ENCODE data around the gene BARX1. TPM values are rescaled to one million over a fixed set of nuclear protein-coding genes. Genes with fewer than 3 reads are reported as not detected.

Gene BARX1
- total and polyA plus RNA-seq, 7 experiments from 2014 or later = 0.19 to 0.56 TPM; not detected in 5

DNA sequence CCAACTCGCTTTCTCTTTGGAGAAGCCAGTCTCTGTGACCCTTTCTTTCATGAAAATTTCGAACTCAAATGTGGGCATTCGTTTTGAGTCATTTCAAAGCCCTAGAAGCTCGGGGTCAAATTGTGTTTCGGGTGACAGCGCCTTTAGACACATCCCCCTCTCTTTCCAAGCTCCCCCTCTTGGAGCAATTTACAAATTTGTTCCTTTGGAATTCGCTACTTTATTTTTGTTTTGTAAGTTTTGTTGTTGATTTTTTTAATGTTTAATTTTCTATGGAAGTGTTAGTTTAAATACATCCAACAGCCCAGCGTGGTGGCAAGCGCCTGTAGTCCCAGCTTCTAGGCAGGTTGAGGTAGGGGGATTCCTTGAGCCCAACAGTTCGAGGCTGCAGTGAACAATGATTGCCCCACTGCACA is 4.6 kb upstream of the BARX1 start:
- intact Hi-C loops (cut with micrococcal nuclease) = loop anchor here (5.0 to 10.0 kb wide), 4 partner anchors 797 to 1242 kb away; no protein-coding TSS in a partner anchor
- H3K9me3 Mint-ChIP-seq = peaks cover 0 to 1% (median 0%) of the 10 kb centered on the region in 11 donors
- peaks cover 31 to 56% (median 38%) of the 10 kb centered on the region in 7 donors for H3K4me1 Mint-ChIP-seq
- H3K27ac Mint-ChIP-seq = no peak overlapping the region
- peak overlapping the region; percentile 40 to 78 (median 68) for H3K4me3 Mint-ChIP-seq
- H3K9me3 ChIP-seq (ENCODE audit: control insufficient read depth in 2 of 3, low read length in 3 of 3) = no peaks in the 10 kb centered on the region
- peaks cover 0 to 41% of the 10 kb centered on the region in 2 donors for H3K27me3 ChIP-seq (ENCODE audit: control insufficient read depth in 2 of 2, insufficient read depth in 2 of 2, low read length in 2 of 2)
- H3K4me1 ChIP-seq (ENCODE audit: control insufficient read depth in 2 of 2, insufficient read depth in 2 of 2, low read length in 2 of 2) = peaks cover 9 to 28% of the 10 kb centered on the region in 2 donors
- H3K36me3 Mint-ChIP-seq = peaks cover 0 to 5% (median 0%) of the 10 kb centered on the region in 5 donors
- peaks cover 64 to 73% (median 69%) of the 10 kb centered on the region in 5 donors for H3K27me3 Mint-ChIP-seq
- H3K4me3 ChIP-seq (ENCODE audit: low read length) = no peak overlapping the region
- DNase-seq (no peak), ATAC-seq (no peak)
- no peaks in the 10 kb centered on the region for H3K36me3 ChIP-seq (ENCODE audit: control insufficient read depth in 2 of 3, insufficient read depth in 3 of 3, low read length in 3 of 3)
- ChIA-PET CTCF (no interaction called here), POLR2A (no interaction called here)
- H3K27ac ChIP-seq (ENCODE audit: low read depth, low read length) = no peak overlapping the region

- Histone ChIP-seq H3K9me3 (ENCODE audit: control insufficient read depth in 2 of 3, low read length in 3 of 3) (no peaks in the 10 kb centered on the region), H3K4me1 (ENCODE audit: control insufficient read depth in 2 of 2, insufficient read depth in 2 of 2, low read length in 2 of 2) (peaks cover 9 to 28% of the 10 kb centered on the region in 2 donors), H3K4me3 (ENCODE audit: low read length) (peak overlapping the region; percentile 24), H3K27ac (ENCODE audit: low read depth, low read length) (no peak overlapping the region), H3K27me3 (ENCODE audit: control insufficient read depth in 2 of 2, insufficient read depth in 2 of 2, low read length in 2 of 2) (peaks cover 0 to 48% of the 10 kb centered on the region in 2 donors), H3K36me3 (ENCODE audit: control insufficient read depth in 2 of 3, insufficient read depth in 3 of 3, low read length in 3 of 3) (no peaks in the 10 kb centered on the region)
- ChIA-PET POLR2A (no interaction called here), CTCF (no interaction called here)
- peak overlapping the region; percentile 59 to 78 (median 72) for H3K4me3 Mint-ChIP-seq
- H3K27ac Mint-ChIP-seq = peak overlapping the region in 1 of 9 donors; percentile 65
- H3K36me3 Mint-ChIP-seq = peaks cover 0 to 5% (median 0%) of the 10 kb centered on the region in 5 donors
- intact Hi-C loops (cut with micrococcal nuclease) = no loop called here
- peaks cover 61 to 70% (median 69%) of the 10 kb centered on the region in 5 donors for H3K27me3 Mint-ChIP-seq
- ATAC-seq (no peak), DNase-seq (no peak)
- peaks cover 31 to 57% (median 39%) of the 10 kb centered on the region in 7 donors for H3K4me1 Mint-ChIP-seq
- peaks cover 0 to 1% (median 0%) of the 10 kb centered on the region in 11 donors for H3K9me3 Mint-ChIP-seq
These were observed 3.9 kb upstream of the BARX1 start for GRCh38 chr9:93958819-93959682.

DNA sequence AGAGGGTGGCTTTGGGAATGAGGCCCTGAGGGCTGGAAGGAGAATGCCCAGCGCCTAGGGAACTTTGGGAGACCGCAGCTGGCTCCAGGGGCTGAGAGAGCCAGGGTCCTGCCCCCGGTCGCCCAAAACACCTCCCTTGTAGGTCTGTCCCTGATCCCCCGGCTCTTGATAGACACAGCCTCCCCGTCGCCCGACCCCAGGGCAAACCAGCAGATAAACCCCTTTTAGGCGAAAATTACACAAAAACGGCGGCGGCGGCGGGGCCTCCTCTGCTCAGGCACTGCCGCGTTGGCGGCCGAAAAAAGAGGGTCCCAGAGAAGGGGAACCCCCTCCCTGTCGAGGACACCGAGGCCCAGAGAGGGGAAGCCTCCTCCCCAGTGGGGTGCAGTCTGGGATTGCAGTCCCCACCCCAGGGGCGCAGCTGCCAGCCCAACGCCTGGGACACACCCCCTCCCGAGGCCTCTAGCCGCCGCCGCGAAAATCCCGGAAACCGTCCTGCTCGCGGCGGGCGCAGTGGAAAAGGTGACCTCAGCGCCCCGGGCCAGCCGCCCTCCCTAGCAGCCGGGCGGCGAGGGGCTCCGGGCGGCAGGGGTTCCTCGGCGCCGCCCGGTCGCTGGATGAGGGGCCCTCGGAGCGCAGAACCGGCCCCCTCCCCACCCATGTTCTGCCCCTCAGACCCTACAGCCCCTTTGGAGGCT is 3.1 kb upstream of the BARX1 start:
- no peak for ATAC-seq
- Histone ChIP-seq H3K4me1 (ENCODE audit: control insufficient read depth in 2 of 2, insufficient read depth in 2 of 2, low read length in 2 of 2) (peaks cover 9 to 36% of the 10 kb centered on the region in 2 donors), H3K27me3 (ENCODE audit: control insufficient read depth in 2 of 2, insufficient read depth in 2 of 2, low read length in 2 of 2) (peaks cover 0 to 55% of the 10 kb centered on the region in 2 donors), H3K36me3 (ENCODE audit: control insufficient read depth in 2 of 3, insufficient read depth in 3 of 3, low read length in 3 of 3) (no peaks in the 10 kb centered on the region), H3K27ac (ENCODE audit: low read depth, low read length) (no peak overlapping the region), H3K4me3 (ENCODE audit: low read length) (no peak overlapping the region), H3K9me3 (ENCODE audit: control insufficient read depth in 2 of 3, low read length in 3 of 3) (no peaks in the 10 kb centered on the region)
- CTCF ChIA-PET = no interaction called here
- Mint-ChIP-seq H3K4me3 (peak overlapping the region; percentile 39 to 78 (median 70)), H3K27ac (no peak overlapping the region), H3K27me3 (peaks cover 69 to 78% (median 77%) of the 10 kb centered on the region in 5 donors), H3K9me3 (peaks cover 0 to 2% (median 0%) of the 10 kb centered on the region in 11 donors), H3K36me3 (peaks cover 0 to 10% (median 4%) of the 10 kb centered on the region in 5 donors), H3K4me1 (peaks cover 39 to 65% (median 47%) of the 10 kb centered on the region in 7 donors)
- DNase-seq = peak in 1 of 9 donors; percentile 60
- intact Hi-C loops (cut with micrococcal nuclease) = no loop called here
- POLR2A ChIA-PET = no interaction called here

DNA sequence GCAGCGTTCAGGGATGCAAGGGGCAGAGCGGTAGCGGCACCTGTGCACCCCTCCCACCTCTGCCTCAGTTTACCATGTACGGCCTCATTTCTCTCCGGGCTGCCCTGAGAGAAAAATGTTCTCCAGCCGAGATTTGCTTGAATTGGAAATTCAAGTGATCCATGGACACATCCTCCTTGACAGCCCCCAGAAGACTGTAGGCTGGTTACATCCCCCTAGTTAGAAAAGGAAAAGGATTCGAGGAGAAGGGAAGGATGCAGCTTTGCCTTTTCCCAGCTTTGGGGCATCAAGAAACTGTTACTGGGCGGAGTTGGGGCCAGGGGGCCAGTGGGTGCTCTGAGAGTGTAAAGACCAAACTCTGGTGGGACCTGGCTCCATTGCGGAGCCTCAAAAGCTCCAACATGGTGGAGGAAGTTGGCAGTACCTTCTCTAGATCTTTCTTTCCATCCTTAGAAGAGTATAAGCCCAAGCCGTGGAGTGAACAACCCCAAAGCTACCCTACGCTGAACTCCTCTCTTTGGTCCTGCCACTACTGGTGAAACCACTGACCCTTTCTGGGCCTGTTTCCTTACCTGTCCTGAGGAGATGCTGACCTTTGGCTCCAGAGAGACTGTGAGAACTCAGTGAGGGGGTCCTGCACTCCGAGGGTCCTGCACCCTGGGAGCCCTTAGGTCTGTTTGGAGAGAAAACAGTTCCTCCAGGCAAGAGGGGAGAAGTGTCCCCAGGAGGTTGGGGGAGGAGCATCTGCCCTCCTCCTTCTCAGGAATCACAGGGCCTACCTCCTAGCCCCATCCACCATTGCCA is 1.0 kb upstream of the BARX1 start:
- Mint-ChIP-seq H3K27me3 (peaks cover 67 to 82% (median 76%) of the 10 kb centered on the region in 5 donors), H3K27ac (no peak overlapping the region), H3K9me3 (peaks cover 0 to 2% (median 0%) of the 10 kb centered on the region in 11 donors), H3K4me1 (peaks cover 37 to 61% (median 50%) of the 10 kb centered on the region in 7 donors), H3K4me3 (peak overlapping the region in 9 of 10 donors; percentile 75 to 88 (median 81)), H3K36me3 (peaks cover 0 to 12% (median 4%) of the 10 kb centered on the region in 5 donors)
- no peaks in the 10 kb centered on the region for H3K9me3 ChIP-seq (ENCODE audit: control insufficient read depth in 2 of 3, low read length in 3 of 3)
- intact Hi-C loops (cut with micrococcal nuclease) = no loop called here
- no peaks in the 10 kb centered on the region for H3K36me3 ChIP-seq (ENCODE audit: control insufficient read depth in 2 of 3, insufficient read depth in 3 of 3, low read length in 3 of 3)
- no peak for DNase-seq
- peaks cover 0 to 59% of the 10 kb centered on the region in 2 donors for H3K27me3 ChIP-seq (ENCODE audit: control insufficient read depth in 2 of 2, insufficient read depth in 2 of 2, low read length in 2 of 2)
- no peak overlapping the region for H3K4me3 ChIP-seq (ENCODE audit: low read length)
- ChIA-PET POLR2A (no interaction called here), CTCF (no interaction called here)
- H3K4me1 ChIP-seq (ENCODE audit: control insufficient read depth in 2 of 2, insufficient read depth in 2 of 2, low read length in 2 of 2) = peaks cover 5 to 44% of the 10 kb centered on the region in 2 donors
- no peak overlapping the region for H3K27ac ChIP-seq (ENCODE audit: low read depth, low read length)
- ATAC-seq = no peak

GRCh38 chr9:93954434-93955061 is 607 bp downstream of the BARX1 start:
- ChIA-PET CTCF (no interaction called here), POLR2A (no interaction called here)
- peaks cover 0 to 15% (median 4%) of the 10 kb centered on the region in 5 donors for H3K36me3 Mint-ChIP-seq
- Histone ChIP-seq H3K4me1 (ENCODE audit: control insufficient read depth in 2 of 2, insufficient read depth in 2 of 2, low read length in 2 of 2) (peaks cover 10 to 42% of the 10 kb centered on the region in 2 donors), H3K36me3 (ENCODE audit: control insufficient read depth in 2 of 3, insufficient read depth in 3 of 3, low read length in 3 of 3) (no peaks in the 10 kb centered on the region), H3K9me3 (ENCODE audit: control insufficient read depth in 2 of 3, low read length in 3 of 3) (no peaks in the 10 kb centered on the region), H3K27me3 (ENCODE audit: control insufficient read depth in 2 of 2, insufficient read depth in 2 of 2, low read length in 2 of 2) (peaks cover 4 to 51% of the 10 kb centered on the region in 2 donors), H3K27ac (ENCODE audit: low read depth, low read length) (no peak overlapping the region), H3K4me3 (ENCODE audit: low read length) (no peak overlapping the region)
- intact Hi-C loops (cut with micrococcal nuclease) = no loop called here
- ATAC-seq (no peak), DNase-seq (no peak)
- peaks cover 69 to 81% (median 71%) of the 10 kb centered on the region in 5 donors for H3K27me3 Mint-ChIP-seq
- peaks cover 0 to 8% (median 0%) of the 10 kb centered on the region in 11 donors for H3K9me3 Mint-ChIP-seq
- H3K27ac Mint-ChIP-seq = no peak overlapping the region
- peaks cover 32 to 62% (median 56%) of the 10 kb centered on the region in 7 donors for H3K4me1 Mint-ChIP-seq
- peak overlapping the region in 3 of 10 donors; percentile 33 to 89 (median 79) for H3K4me3 Mint-ChIP-seq

Data from naive thymus-derived CD4-positive, alpha-beta T cell (primary cell).